Ishikawa (cell line): ENCODE results near the gene CIDEC.
A peak's percentile ranks its signal among the peaks of the same experiment; 100 is the strongest.

Experiments
- CEBPB ChIP-seq: IDR thresholded peaks from 2 replicates; pipeline ENCODE4 v1.6.1; 2012
- CREB1 ChIP-seq: IDR thresholded peaks from 2 replicates; pipeline ENCODE4 v1.6.1; 2012; ENCODE audit warnings: low read depth
- EGR1 ChIP-seq: IDR thresholded peaks from 2 replicates; pipeline ENCODE4 v1.6.1; 2012
- EP300 ChIP-seq: IDR thresholded peaks from 2 replicates; pipeline ENCODE4 v1.6.1; 2012; ENCODE audit warnings: borderline replicate concordance
- FOXM1 ChIP-seq: IDR thresholded peaks from 2 replicates; pipeline ENCODE4 v1.6.1; 2012; ENCODE audit warnings: low read depth, borderline replicate concordance
- MAX ChIP-seq: IDR thresholded peaks from 2 replicates; pipeline ENCODE4 v1.6.1; 2012
- NFIC ChIP-seq: IDR thresholded peaks from 2 replicates; pipeline ENCODE4 v1.6.1; 2012
- RAD21 ChIP-seq: IDR thresholded peaks from 2 replicates; pipeline ENCODE4 v1.6.1; 2012; ENCODE audit warnings: low read depth
- REST ChIP-seq: IDR thresholded peaks from 2 replicates; pipeline ENCODE4 v1.6.1; 2012; ENCODE audit warnings: low read depth, mild to moderate bottlenecking
- TAF1 ChIP-seq: IDR thresholded peaks from 2 replicates; pipeline ENCODE4 v1.6.1; 2012; ENCODE audit warnings: low read depth, mild to moderate bottlenecking
- TCF12 ChIP-seq: IDR thresholded peaks from 2 replicates; pipeline ENCODE4 v1.6.1; 2012; ENCODE audit warnings: low read depth
- TEAD4 ChIP-seq: IDR thresholded peaks from 2 replicates; pipeline ENCODE4 v1.6.1; 2012
- USF1 ChIP-seq: IDR thresholded peaks from 2 replicates; pipeline ENCODE4 v1.6.1; 2012
- YY1 ChIP-seq: IDR thresholded peaks from 2 replicates; pipeline ENCODE4 v1.6.1; 2012; ENCODE audit warnings: low read depth
- ZBTB7A ChIP-seq: IDR thresholded peaks from 2 replicates; pipeline ENCODE4 v1.6.1; 2012; ENCODE audit warnings: low read depth

Gene CIDEC

GRCh38 chr3:9866639-9867038, 13.4 kb downstream of the CIDEC start:
- no peak for TF ChIP-seq USF1

- no peak for TF ChIP-seq EP300
- TF ChIP-seq YY1, result no peak
- TF ChIP-seq NFIC, result peak; percentile 59
- no peak for TF ChIP-seq MAX
- no peak for TF ChIP-seq RAD21
- peak; percentile 86 for TF ChIP-seq CEBPB
Observed at GRCh38 chr3:9864200-9864927, 15.7 kb downstream of the CIDEC start.

GRCh38 chr3:9863058-9863772, 16.8 kb downstream of the CIDEC start:
- no peak for TF ChIP-seq REST
- no peak for TF ChIP-seq ZBTB7A
- TF ChIP-seq EGR1, result no peak
- TF ChIP-seq RAD21, result no peak
- no peak for TF ChIP-seq TEAD4
- no peak for TF ChIP-seq USF1
- TF ChIP-seq MAX, result no peak
- TF ChIP-seq NFIC, result no peak
- TF ChIP-seq YY1, result no peak
- no peak for TF ChIP-seq FOXM1
- TF ChIP-seq TAF1, result no peak

GRCh38 chr3:9862391-9863057, 17.5 kb downstream of the CIDEC start:
- TF ChIP-seq FOXM1, result no peak
- TF ChIP-seq TCF12, result no peak
- TF ChIP-seq ZBTB7A, result no peak
- TF ChIP-seq EP300, result no peak
- TF ChIP-seq CREB1, result no peak
- TF ChIP-seq EGR1, result no peak
- no peak for TF ChIP-seq TAF1
- no peak for TF ChIP-seq REST
- no peak for TF ChIP-seq RAD21
- TF ChIP-seq USF1, result no peak
- TF ChIP-seq YY1, result no peak
- TF ChIP-seq TEAD4, result no peak
- TF ChIP-seq CEBPB, result no peak
- TF ChIP-seq MAX, result no peak
- no peak for TF ChIP-seq NFIC

GRCh38 chr3:9861626-9862130, 18.4 kb downstream of the CIDEC start:
- TF ChIP-seq YY1, result no peak
